ENCODE data around the gene ARHGEF4.

Gene ARHGEF4

DNA sequence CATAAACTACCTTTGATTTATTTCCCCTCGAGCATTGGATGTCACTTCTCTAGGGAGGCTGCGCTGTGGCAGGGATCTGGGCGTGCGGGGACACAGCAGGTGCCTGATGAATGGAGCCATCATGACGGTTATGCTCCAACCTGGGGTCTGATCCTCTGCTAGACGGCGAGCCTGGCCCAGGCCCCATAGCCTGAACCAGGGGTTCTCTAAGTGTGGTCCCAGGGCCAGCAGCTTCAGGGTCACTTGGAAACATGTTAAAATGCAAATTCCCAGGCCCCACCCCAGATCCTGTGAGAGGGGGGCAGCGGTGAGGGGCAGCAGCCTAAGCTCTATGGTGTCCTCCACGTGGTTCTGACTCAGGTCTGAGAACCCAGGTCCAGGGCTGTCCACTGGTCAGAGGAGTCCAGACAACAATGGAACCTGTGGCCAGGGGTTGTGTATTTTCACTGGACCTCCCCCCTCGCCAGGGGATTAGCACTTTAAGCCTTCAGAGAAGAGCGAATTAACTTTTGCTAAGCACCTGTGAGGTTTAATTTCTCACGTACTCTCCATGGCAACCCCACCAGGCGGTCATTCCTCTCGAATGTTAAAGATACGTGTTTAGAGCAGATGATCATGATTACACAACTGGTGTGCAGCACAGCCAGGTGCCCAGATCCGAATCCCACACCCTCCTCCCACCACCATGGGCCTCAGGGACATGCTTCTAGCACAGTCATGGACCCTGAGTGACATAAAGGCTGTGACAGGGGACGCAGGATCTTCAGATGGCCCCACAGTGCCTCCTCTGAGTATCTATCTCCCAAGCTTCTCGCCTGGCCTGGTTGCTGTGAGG, 1.6 kb upstream of the ARHGEF4 start:
- no peak for DNase-seq (ENCODE audit: low read depth in 3 of 3, low spot score in 1 of 3)

DNA sequence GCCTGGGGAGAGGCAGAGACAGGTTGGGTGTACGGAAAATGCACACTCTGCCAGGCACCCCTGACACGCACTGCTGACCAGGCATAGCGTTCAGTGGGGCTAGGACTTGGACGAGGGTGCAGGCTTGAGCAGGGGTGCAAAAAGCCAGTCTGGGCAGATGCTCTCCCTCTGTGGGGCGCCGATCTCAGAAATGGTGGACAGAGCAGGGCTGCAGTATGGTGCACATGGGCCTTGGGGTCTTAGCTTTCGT, 1.0 kb upstream of the ARHGEF4 start:
- no peak for DNase-seq (ENCODE audit: low read depth in 3 of 3, low spot score in 1 of 3)

DNA sequence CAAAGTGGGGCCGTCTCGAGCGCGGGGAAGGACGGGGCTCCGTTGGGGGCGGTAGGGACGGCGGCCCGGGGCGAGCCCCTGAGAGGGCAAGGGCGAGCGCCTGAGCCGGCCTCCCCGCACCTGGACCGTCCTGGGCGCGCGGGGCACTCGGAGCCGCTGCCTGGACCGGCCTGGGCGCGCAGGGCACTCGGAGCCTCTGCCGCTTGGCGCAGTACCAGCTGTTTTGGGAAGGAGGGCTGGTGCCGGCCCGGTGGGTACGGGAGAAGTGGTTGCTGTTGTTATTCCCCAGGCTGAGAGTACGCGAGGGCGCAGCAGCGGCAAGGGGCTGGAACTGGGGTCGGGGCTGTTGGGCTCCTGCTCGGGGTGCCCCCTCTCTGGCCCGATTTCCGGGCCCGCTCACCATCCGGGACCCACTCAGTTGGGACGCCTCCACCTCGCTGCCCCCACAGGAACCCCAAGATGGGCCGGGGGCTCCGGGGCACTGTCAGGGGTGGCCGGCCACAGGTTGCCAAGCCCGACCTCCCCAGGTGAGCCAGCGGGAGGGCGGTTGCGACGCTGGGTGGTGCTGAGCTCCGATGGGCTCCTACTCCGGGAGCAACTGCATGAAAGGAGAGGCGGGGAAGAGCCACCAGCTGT, 579 bp downstream of the ARHGEF4 start:
- DNase-seq (ENCODE audit: low read depth in 3 of 3, low spot score in 1 of 3) = no peak

DNA sequence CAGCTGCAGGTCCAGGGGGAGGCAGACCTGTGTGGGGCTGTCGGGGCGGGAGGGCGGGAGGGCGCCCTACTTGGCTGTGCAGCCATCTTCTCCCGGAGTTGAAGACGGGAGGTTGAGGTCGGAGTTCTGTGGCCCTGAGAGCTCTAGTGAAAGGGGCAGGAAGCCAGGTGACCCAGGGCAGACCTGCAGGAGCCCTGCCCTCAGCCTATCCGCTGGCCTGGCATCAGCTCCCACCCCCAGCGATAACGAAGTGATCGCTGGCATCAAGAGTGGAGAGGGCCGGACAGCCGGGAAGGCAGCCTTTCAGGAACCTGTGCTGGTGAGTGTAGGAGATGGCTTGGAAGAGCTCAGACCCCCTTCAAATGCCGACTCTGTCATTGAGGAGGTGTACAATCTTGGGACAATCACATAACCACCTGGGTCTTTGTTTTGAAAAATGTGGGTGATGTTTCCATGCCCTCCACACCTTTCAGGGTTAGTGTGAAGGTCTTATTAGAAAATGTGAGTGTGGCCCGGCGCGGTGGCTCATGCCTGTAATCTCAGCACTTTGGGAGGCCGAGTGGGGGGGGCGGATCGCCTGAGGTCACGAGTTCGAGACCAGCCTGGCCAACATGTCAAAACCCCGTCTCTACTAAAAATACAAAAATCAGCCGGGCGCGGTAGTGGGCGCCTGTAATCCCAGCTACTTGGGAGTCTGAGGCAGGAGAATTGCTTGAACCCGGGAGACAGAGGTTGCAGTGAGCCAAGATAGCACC, 1.3 kb downstream of the ARHGEF4 start:
- DNase-seq (ENCODE audit: low read depth in 3 of 3, low spot score in 1 of 3) = no peak

DNA sequence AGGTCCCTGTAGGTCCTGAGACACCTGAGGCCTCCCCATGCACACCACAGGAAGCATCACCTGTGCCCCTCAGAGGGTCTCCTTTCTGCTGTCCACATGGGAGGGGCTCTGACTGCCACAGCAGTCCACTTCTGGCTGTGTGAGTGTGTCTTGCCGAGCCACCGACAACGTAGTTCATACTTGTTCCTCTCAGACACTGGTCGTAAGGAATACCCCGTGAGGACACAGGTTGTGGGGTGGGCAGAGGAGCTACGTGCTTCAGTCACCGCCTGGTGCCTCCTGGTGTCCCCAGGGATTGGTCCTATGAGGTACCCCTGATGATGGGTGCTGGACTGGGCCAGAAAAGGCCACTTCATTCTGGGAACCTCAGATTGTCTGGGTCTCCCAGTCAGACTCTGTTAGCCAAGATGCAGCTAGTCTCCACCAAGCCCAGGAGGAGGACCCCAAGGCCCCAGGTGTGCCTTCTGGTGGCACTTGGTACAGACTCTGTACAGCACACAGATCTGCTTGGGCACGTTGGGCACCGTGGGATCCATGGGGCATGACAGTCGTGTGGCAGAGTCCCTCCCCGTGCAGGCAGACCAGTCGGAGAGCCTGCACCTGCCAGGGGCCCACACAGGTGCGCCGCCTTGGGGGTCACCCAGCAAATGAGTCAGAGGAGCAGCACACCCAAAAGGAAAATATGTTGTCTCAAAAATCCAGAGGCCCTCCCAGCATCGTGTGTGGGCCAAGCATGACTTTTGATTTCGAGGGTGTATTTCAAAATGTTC, 2.5 kb downstream of the ARHGEF4 start:
- DNase-seq (ENCODE audit: low read depth in 3 of 3, low spot score in 1 of 3) = no peak

DNA sequence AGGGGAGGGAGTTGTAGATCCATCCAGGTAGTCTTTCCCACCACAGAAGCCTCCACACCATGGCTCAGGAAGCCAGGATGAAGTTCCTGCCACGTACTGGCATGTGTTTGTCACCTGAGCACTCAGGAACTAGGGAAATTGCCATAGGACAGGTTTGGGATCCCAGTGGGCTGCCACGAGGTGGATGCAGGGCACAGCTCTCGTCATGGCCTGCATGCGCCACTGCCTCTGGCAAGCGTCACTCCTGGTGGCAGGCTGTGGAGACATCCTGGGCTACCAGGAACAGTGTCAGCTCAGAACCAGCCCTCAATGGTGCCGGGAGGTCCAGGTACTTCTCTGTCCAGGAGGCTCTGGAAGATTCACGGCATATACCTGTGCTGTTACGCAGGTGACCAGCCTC, 3.8 kb downstream of the ARHGEF4 start:
- DNase-seq (ENCODE audit: low read depth in 3 of 3, low spot score in 1 of 3) = no peak

DNA sequence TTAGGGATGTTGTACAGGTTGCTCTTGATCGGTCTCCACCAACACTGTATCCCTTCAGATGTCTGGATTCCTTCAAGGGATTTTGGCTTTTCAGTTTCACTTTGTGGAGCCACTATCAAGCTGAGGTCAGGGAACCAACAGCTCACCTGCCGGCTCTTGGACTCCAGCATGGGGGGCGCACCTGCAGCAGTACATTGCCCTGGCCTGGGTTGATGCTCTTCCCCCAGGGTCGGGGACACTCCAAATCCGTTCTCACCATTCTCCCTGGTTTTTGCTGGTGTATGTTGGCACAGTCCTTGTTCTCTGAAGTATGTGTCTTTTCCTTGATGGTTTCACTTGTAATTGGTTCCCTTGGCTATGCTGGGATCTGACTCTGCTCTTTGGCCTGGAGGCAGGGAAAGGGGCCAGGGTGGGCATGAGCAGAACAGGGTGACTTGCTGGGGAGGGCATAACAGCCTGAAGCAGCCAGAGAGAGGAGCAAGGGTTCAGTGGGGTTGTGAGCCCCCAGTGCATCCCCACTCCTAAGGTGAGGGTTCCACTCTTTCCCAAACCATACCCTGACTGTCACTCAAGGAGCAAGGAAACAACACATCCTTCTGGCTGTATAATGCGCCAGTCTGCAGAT, 5.1 kb downstream of the ARHGEF4 start:
- no peak for DNase-seq (ENCODE audit: low read depth in 3 of 3, low spot score in 1 of 3)

DNA sequence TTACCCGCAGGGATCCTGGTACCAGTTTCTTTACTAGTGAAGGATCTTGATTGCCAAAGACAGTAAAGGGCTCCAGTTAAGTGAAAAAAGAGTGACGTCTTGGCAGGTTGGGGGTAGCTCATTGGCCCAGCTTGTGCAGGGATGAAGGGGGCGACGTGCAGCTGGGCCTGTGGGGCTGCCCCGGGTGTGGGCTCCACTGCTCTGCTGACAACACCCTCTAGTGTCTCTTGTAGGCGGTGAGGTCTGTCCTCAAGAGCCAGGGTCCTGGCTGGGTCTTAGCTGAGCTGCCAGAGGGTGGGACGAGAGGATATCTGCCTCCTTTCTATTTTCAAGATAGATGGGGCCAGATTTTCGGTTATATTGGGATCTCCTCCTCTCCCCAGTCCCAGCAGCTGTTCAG, 6.1 kb downstream of the ARHGEF4 start:
- DNase-seq (ENCODE audit: low read depth in 3 of 3, low spot score in 1 of 3) = no peak

DNA sequence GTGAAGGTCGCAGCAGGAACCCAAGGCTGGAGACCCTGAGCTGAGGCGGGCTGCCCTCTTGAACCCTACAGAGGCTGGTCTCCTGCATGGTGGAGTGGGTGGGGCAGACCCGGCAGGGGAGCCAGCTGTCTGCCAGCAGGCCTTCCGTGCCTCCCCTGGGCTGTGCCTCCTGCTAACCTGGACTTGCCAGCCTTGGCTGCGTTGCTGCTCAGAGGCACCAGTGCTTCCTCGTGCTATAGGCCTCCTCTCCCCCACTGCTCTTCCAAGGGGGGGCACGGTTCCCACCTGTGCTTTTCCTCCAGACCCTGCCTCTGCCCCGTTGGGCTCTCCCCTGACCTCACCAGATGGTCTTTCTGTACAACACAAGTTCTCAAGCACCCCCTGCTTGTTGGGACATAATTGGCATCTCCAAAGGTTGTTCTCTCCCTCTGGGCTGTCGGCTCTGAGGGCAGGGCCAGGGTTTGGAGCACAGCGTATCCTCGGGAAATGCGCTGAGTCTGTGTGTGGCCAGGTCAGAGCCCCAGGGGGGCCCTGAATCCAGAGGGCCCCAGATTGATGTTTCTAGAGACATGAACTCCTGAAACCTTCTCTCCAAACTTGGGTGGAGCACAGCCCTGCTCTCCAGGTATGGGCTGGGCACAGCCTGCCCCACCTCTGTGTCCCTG, 6.7 kb downstream of the ARHGEF4 start:
- no peak for DNase-seq (ENCODE audit: low read depth in 3 of 3, low spot score in 1 of 3)

DNA sequence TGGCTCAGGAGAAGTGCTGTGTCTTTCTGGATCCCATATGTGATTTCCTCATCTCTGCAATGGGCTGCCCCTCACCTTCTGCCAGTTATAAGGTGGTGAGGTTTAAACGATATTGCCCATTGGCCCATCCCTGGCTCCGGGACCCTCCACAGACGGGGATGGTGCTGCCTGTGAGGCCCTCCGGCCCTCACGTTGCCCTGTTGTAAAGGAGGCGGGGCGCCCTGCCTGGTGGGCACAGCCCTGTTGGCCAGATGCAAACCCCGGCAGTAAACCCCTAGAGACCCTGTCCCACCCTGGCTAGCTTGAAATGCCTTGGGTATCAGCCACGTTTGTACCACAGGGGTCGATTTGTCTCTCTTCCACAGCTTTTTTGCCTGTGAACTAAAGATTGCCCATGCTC, 7.4 kb downstream of the ARHGEF4 start:
- no peak for DNase-seq (ENCODE audit: low read depth in 3 of 3, low spot score in 1 of 3)

DNA sequence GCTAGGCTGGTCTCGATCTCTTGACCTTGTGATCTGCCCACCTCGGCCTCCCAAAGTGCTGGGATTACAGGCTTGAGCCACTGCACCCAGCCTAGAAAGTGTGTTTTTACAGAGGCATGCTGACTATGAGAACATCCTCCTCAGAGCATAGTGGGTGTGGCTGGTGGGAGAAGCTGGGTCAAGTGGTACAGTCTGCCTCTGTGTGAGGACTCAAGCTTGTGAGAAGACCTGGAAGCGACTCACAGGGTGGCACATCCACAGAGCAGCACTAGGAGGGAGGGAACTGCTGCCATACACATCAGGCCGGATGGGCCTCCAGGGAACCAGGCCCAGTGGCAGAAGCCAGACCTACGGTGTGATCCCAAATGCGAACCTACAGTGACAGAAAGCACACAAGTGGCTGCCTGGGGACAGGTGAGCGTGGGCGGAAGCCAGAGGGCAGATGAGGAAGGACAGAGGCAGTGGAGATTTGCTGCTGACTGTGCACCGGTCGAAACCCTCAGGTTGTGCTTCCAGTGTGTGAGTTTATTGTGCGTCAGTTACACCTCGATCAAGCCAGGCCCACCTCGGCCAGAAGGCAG, 8.9 kb downstream of the ARHGEF4 start:
- no peak for DNase-seq (ENCODE audit: low read depth in 3 of 3, low spot score in 1 of 3)

DNA sequence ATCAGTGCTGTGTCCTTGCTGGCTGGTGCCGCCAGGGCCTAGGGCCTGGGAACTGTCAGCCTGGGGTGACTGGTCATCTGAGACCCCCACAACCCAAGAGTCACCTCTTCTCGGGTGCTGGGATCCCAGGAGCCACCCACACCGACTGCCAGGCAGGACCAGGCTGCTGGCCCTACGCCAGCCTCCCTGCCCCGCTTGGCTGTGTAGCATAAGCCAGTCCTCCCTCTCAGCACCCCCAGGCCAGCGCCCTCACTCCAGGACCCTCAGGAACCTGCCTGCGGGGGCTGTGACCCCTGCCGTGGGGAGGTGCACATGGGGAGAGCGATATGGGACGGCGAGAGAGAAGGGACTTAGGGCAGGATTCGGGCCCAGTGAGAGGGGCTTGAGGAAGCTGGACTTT, 9.5 kb downstream of the ARHGEF4 start:
- DNase-seq (ENCODE audit: low read depth in 3 of 3, low spot score in 1 of 3) = no peak

DNA sequence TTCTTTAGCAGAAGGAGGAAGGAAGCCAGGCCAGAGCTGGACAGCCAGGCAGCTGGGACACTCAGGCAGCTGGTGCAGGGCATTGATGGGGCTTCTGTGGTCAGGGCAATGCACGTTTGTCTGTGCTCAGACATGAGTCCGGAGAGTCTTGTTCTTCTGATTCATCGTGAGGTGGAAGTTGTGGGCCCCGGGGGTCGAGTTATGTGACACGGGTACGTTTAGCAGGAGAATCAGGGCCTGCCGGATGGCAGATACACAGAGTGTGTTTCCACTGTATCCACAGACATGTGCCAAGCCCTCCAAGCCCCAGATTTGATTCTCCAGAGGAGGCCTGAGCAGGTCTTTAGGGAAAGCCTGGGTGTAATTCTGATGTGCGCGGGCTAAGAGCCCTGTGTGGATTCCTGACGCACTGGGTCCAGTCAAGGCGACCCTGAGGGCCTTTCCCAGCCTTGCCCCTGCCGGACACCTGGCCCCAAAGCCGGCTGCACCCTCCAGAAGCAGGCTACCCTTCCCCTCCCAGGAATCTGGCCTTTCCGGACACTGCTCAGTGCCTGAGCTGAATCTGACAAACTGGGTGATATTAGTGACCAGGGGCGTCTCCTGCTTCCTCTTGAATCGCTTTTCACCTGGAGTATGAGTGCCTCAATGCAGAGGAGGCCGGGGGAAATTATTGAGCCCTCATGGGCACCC, 10.1 kb downstream of the ARHGEF4 start:
- DNase-seq (ENCODE audit: low read depth in 3 of 3, low spot score in 1 of 3) = no peak

DNA sequence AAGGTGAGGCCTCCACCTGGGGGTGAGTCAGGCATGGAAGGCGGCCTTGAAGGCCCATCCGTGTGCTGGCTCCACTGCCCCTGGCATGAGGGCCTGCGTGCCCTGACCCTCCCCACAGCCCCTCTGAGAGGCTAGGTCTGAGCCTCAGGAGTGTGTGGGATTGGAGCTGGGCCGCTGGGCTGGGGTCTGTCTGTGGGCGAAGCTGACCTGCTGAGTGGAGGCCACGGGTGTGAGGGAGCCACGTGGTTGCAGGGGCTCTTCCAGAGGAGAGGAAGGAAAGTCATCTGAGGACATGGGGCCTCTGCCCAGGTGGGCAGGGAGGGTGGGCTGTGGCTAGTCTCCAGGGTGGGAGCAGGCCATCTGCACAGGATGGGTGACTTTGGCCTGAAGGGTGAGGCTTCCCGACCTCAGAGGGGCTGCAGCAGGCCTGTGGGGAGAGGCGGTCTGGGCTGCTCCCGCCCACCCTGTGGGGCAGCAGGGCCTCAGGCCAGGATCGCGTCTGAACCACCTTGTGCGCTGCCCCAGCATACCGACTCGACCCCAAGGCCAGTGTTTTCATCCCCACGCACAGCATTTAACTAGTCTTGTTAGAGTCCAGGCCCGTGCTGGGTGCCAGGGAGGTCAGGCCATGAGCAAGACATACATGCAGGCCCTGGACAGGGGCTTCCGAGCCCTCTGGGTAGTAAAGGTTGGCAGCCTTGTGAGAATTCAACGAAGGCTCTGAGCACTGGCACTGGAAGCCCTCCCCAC, 11.2 kb downstream of the ARHGEF4 start:
- no peak for DNase-seq (ENCODE audit: low read depth in 3 of 3, low spot score in 1 of 3)

DNA sequence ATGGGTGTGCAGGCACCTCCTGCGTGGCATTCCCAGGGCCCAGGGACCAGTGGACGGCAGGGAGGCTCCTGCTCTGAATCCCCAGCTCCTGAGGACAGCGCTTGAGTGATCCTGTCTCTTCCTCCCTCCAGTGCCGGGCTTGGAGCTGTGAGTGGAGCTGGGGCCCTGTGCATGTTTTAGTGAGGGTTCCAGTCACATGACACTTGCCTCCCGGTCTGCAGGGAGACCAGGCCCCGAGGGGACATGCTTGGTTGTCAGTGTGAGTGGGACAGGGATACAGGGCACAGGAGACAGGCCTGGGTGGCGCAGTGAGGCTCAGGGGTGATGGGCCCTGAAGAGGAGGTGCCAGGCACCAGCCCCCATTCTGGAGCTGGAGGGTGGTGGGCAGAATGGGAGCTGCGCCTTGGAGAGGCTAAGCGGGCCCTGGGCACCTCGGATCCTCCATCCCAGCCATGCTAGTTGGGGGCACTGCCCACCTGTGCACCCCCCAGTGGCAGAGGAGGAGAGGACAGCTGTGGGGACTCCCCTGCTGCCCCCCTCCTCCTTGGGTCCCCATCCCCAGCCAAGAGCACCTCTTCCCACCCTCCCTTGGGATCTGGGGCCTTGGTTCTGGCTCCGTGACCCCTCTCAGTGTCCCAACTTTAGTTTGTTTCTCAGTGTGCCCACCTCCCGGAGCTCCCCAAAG, 12.0 kb downstream of the ARHGEF4 start:
- DNase-seq (ENCODE audit: low read depth in 3 of 3, low spot score in 1 of 3) = no peak

DNA sequence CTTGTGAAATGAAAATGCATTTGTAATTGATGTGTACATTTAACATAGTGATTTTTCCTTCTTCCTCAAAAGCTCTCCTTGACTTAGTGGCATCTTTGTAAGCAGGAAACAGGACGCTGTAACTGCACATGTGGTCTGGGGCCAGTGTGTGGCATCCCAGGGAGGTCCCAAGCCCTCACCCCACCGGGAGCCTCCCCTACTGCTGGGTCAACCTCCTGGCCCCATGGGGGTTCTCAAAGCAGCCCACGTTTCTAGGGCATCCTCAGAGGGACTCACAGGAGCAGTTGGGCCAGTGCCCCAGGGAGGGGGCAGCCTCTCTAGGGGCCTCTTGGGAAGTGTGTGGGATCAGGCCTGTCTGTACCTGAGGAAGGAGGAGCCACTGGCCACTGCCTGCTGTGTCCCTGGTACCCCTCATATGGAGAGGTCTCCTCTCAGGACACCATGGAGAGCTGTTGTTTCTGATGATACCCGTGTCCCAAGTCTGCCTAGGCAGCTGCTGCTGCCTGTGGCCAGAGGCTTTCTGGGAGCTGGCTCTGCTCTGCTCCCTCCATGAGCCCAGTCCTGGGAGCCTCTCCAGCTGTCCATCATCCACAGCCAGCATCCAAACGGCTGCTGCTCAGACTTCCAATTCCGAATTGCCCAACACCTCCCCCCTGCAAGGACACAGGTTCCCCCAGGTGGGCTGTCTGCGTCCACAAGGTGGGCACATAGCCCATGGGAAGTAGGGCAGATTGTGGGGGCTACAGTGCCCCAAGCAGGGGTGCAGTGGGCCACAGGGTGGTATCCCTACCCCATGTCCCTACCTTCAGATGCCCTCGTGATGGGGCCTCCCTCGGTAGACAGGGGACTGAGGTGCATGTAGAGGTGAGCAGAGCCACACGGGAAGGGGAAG, 13.4 kb downstream of the ARHGEF4 start:
- DNase-seq (ENCODE audit: low read depth in 3 of 3, low spot score in 1 of 3) = no peak

DNA sequence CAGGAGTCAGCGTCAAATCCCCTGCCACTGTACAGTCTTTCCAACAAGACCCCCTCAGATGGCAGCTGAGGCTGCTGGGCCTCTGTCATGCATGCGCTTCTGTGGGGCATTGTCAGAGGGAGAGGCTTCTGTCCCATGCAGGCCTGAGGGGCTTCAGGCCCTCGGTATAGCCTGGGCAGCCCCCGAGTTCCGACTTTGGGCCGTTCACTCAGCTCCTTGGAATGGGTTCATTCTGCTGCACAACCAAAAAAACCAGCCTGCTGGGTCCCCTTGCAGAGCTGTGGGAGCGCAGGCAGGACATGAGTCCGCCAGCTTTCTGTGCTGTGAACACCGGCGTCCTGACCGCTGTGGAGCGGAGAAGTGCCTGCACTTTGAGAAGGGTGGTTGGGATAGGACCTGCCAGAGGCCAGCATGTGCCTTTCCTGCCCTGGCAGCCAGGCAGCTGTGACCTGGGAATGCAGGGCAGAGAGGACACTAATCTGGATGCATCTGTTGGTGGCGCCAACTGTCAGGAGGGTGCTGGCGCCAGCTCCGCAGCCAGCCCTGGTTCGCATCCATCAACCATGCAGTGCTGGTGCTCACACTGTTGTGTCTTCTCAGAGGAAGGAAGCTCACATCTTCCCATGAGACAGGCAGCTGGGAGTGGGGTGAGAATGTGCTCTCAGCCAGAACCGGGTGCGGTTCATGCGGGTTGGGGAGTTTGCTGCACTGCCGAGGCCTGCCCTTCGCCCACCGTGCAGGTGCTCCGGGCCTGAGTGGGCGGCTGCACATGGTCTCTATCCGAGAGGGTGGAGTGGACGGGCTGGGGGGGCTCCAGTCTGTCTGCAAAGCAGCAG, 14.3 kb downstream of the ARHGEF4 start:
- DNase-seq (ENCODE audit: low read depth in 3 of 3, low spot score in 1 of 3) = no peak
